Upper lobe of left lung (tissue), 6 donors: ENCODE data around the gene MLXIPL. TPM values are rescaled to one million over a fixed set of nuclear protein-coding genes. Genes with fewer than 3 reads are reported as not detected.
"Not testable (repeated sequence)": the region's sequence is repeated elsewhere in the genome, so short reads cannot be mapped to it uniquely, and the experiment has no call there.

Experiments
- ATAC-seq, 2 donors: fragments of 200-7000 bp; cut with Tn5 transposase; one replicate each; pipeline ENCODE4 v1.9.1; 2022; ENCODE audit warnings: mild to moderate bottlenecking in 2 of 2, moderate library complexity in 2 of 2; ENCODE audit not compliant: low FRiP score in 2 of 2
- DNase-seq, 2 donors: peaks; one replicate each; pipeline ENCODE4 v3.0.0-alpha.2; 2019 to 2020
- H3K27ac ChIP-seq, 4 donors: fragments of 200-600 bp; sonication (generic); one replicate each; pipeline ENCODE4 v1.5.1; 2016 to 2019
- H3K27me3 ChIP-seq, 4 donors: fragments of 200-600 bp; sonication (generic); one replicate each; pipeline ENCODE4 v1.5.1; 2017 to 2019
- H3K36me3 ChIP-seq, 4 donors: fragments of 200-600 bp; sonication (generic); one replicate each; pipeline ENCODE4 v1.5.1; 2016 to 2019
- H3K4me1 ChIP-seq, 4 donors: fragments of 200-600 bp; sonication (generic); one replicate each; pipeline ENCODE4 v1.5.1; 2018 to 2019
- H3K4me3 ChIP-seq, 4 donors: fragments of 200-600 bp; sonication (generic); one replicate each; pipeline ENCODE4 v1.5.1; 2017 to 2019; ENCODE audit warnings: mild to moderate bottlenecking in 2 of 4, moderate library complexity in 1 of 4
- H3K9me3 ChIP-seq, 4 donors: fragments of 200-600 bp; sonication (generic); one replicate each; pipeline ENCODE4 v1.5.1; 2018 to 2019
- CTCF ChIP-seq, 6 experiments: fragments of 450-650 bp in 4 of 6; fragments of 200-600 bp in 2 of 6; sonication (generic) in 2 of 6; IDR thresholded peaks; one replicate each; pipeline ENCODE4 v1.5.1; 2016 to 2019; ENCODE audit warnings: antibody characterized with exemption in 6 of 6
- EP300 ChIP-seq, 4 donors: sonication (generic); formaldehyde crosslinking; IDR thresholded peaks; one replicate each; pipeline ENCODE4 v1.5.1; 2017; ENCODE audit warnings: antibody characterized with exemption in 4 of 4, control low read depth in 2 of 4
- POLR2A ChIP-seq, 4 donors: fragments of 450-650 bp; IDR thresholded peaks; one replicate each; pipeline ENCODE4 v1.5.1; 2016 to 2017; ENCODE audit warnings: antibody characterized with exemption in 4 of 4, mild to moderate bottlenecking in 2 of 4
- POLR2AphosphoS5 ChIP-seq, 2 donors: sonication (generic); formaldehyde crosslinking; IDR thresholded peaks; one replicate each; pipeline ENCODE4 v1.5.1; 2017; ENCODE audit warnings: antibody characterized with exemption in 2 of 2
- WGBS, 2 donors: methylation state at CpG; one replicate each; pipeline ENCODE4 v1.1.5; 2017 to 2018; 5-methylcytosine and 5-hydroxymethylcytosine counted together
- total RNA-seq, 6 donors: library from RNA; depleted of rRNA in 4 of 6; stranded (reverse); fragments of >200 nt in 4 of 6; gene quantifications; one replicate each; pipeline versions ENCODE4 v1.1.0 to v1.2.1, GENCODE V29; 2016 to 2021
- donor health status: DM: no; HTN: no; CAD: no; lungs with moderate emphysema.
- donor health status: DM: no; HTN: yes; CAD: no; lungs with severe emphysema.

Gene MLXIPL
- total RNA-seq, 6 donors from 2014 or later = 8.1 to 39.8 (median 14.4) TPM

DNA sequence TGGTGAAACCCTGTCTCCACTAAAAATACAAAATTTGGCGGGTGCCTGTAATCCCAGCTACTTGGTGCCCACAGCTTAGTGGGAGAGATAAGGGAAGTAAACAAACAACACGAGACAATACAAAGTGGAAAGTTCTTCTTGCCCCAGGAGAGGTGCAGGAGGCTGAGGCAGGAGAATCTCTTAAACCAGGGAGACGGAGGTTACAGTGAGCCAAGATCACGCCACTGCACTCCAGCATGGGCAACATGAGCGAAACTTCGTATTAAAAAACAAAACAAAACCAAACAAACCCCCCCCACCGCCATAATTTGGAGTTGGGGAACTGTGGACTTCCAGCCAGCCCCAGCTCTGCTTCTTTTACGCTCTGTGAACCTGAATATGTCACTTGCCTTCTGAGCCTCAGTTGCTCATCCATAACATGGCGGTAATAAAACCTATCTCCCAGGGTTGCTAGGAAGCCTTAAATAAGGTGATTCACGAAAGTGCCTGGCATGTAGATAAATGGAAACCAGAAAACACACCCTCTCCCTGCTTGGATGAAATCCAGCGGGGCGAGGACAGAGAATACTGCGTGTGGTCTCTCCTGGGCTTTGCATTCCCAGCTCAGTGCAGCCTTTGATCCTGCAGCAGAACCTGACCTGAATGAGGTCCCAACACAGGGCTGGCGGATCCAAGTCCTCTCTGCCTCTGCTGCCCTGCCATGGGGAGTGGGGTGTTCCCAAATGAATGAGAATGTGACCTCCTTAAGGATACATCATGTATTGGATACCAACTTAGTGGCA lies 10.2 kb downstream of the MLXIPL start:
- Histone ChIP-seq H3K9me3 (no peaks in the 10 kb centered on the region), H3K4me3 (no peak overlapping the region), H3K4me1 (peaks cover 0 to 6% (median 0%) of the 10 kb centered on the region in 4 donors), H3K27ac (no peak overlapping the region), H3K36me3 (no peaks in the 10 kb centered on the region), H3K27me3 (no peaks in the 10 kb centered on the region)
- ATAC-seq = no peak
- DNase-seq = no peak
- 61 to 72% methylated on average over 11 to 14 of the region's 14 CpGs for WGBS, 2 donors
- TF ChIP-seq EP300 (IDR thresholded peaks at IDR 0.05) (no peak), POLR2AphosphoS5 (IDR thresholded peaks at IDR 0.05) (no peak), POLR2A (IDR thresholded peaks at IDR 0.05) (no peak), CTCF (IDR thresholded peaks at IDR 0.05) (no peak)

DNA sequence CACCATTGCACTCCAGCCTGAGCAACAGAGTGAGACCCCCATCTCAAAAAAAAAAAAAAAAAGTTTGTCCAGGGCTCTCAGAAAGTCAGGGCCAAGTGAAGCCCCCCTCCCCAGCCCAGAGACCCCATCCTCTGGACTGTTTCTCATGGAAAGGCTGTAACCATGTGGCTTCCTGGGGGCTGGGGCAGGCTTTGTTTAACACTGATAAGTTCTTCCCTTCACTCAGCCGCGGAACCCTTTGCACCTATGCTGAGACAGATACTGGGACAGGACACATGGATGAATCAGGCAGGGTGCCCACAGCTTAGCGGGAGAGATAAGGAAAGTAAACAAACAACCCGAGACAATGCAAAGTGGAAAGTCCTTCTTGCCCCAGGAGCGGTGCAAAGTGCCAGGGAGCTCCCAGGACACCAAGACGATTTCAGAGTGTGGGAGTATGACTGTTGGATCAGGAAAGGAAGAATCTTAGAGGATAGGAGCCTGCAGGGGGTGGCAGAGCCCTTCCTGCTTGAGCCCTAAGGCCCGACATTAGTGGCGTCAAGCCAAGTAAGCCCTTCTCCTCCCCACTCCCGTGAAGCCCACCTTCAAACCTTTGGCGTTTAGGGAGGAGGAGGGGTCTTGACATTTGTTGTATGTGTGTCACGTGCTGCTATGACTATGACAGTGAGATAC lies 11.6 kb downstream of the MLXIPL start:
- no peak overlapping the region for H3K27ac ChIP-seq
- ATAC-seq (peak in 1 of 2 donors; percentile 61), DNase-seq (no peak)
- peaks cover 0 to 6% (median 0%) of the 10 kb centered on the region in 4 donors for H3K4me1 ChIP-seq
- no peaks in the 10 kb centered on the region for H3K27me3 ChIP-seq
- no peaks in the 10 kb centered on the region for H3K36me3 ChIP-seq
- WGBS, 2 donors = 10 to 16% methylated on average over 8 to 11 of the region's 11 CpGs
- TF ChIP-seq POLR2A (IDR thresholded peaks at IDR 0.05) (no peak), POLR2AphosphoS5 (IDR thresholded peaks at IDR 0.05) (no peak), EP300 (IDR thresholded peaks at IDR 0.05) (no peak), CTCF (IDR thresholded peaks at IDR 0.05) (no peak)
- no peaks in the 10 kb centered on the region for H3K9me3 ChIP-seq
- no peak overlapping the region for H3K4me3 ChIP-seq

GRCh38 chr7:73611017-73611555 lies 13.2 kb downstream of the MLXIPL start:
- Histone ChIP-seq H3K4me3 (no peak overlapping the region), H3K27ac (no peak overlapping the region), H3K27me3 (peaks cover 0 to 5% (median 0%) of the 10 kb centered on the region in 4 donors), H3K4me1 (peaks cover 3 to 13% (median 6%) of the 10 kb centered on the region in 4 donors), H3K9me3 (no peaks in the 10 kb centered on the region), H3K36me3 (no peaks in the 10 kb centered on the region)
- WGBS, 2 donors = 76 to 84% methylated on average over 8 to 11 of the region's 11 CpGs
- no peak for DNase-seq
- TF ChIP-seq POLR2AphosphoS5 (IDR thresholded peaks at IDR 0.05) = no peak
- TF ChIP-seq EP300 (IDR thresholded peaks at IDR 0.05) = no peak
- TF ChIP-seq POLR2A (IDR thresholded peaks at IDR 0.05) = no peak
- no peak for TF ChIP-seq CTCF (IDR thresholded peaks at IDR 0.05)
- ATAC-seq = no peak

- no peak for TF ChIP-seq POLR2A (IDR thresholded peaks at IDR 0.05)
- TF ChIP-seq EP300 (IDR thresholded peaks at IDR 0.05) = no peak
- no peak for TF ChIP-seq POLR2AphosphoS5 (IDR thresholded peaks at IDR 0.05)
- no peak for TF ChIP-seq CTCF (IDR thresholded peaks at IDR 0.05)
- H3K9me3 ChIP-seq = no peaks in the 10 kb centered on the region
- no peak for DNase-seq
- H3K4me3 ChIP-seq = no peak overlapping the region
- H3K36me3 ChIP-seq = no peaks in the 10 kb centered on the region
- H3K27ac ChIP-seq = no peak overlapping the region
- peaks cover 3 to 13% (median 6%) of the 10 kb centered on the region in 4 donors for H3K4me1 ChIP-seq
- WGBS, 2 donors = 78 to 87% methylated on average over 4 of the region's 4 CpGs
- no peak for ATAC-seq
- H3K27me3 ChIP-seq = peaks cover 0 to 5% (median 0%) of the 10 kb centered on the region in 4 donors
Observed at GRCh38 chr7:73610105-73610504, 14.2 kb downstream of the MLXIPL start.

- not testable (repeated sequence) for H3K36me3 ChIP-seq, H3K27me3 ChIP-seq, H3K4me3 ChIP-seq, H3K4me1 ChIP-seq, H3K9me3 ChIP-seq, DNase-seq, H3K27ac ChIP-seq
- ATAC-seq = peak in 1 of 2 donors; percentile 11
- WGBS, 2 donors = 58 to 62% methylated on average over 5 of the region's 5 CpGs
Observed at GRCh38 chr7:73607692-73607983, 16.7 kb downstream of the MLXIPL start.
